ENCODE data around the gene MCF2L2.

MCF2L2 gene

GRCh38 chr3:183394150-183394549, 34.3 kb downstream of the MCF2L2 start:
- H3K27ac ChIP-seq, result no peak overlapping the region
- H3K36me3 ChIP-seq, result no peaks in the 10 kb centered on the region
- no peak for TF ChIP-seq Cebpa-rat (IDR thresholded peaks at IDR 0.05)
- H3K9ac ChIP-seq, result no peak overlapping the region
- no peak overlapping the region for H3K4me3 ChIP-seq
- peaks cover 0 to 8% (median 3%) of the 10 kb centered on the region in 10 experiments; a peak in 8 of 20 replicates for H3K4me1 ChIP-seq
- H3K27me3 ChIP-seq, result no peaks in the 10 kb centered on the region
- no peak overlapping the region for H3K4me2 ChIP-seq
- no peaks in the 10 kb centered on the region for H4K20me1 ChIP-seq
- no peaks in the 10 kb centered on the region for H3K9me3 ChIP-seq (replicated peaks in 1 of 11)

GRCh38 chr3:183393625-183394024, 34.8 kb downstream of the MCF2L2 start:
- no peaks in the 10 kb centered on the region for H3K36me3 ChIP-seq

GRCh38 chr3:183392186-183393034, 36.0 kb downstream of the MCF2L2 start:
- no peak for TF ChIP-seq Cebpa-rat (IDR thresholded peaks at IDR 0.05)
- H3K27ac ChIP-seq, result no peak overlapping the region
- H3K4me2 ChIP-seq, result peak overlapping the region in 6 of 11 experiments; percentile 1 to 53 (median 22); a peak in 5 of 22 replicates
- no peaks in the 10 kb centered on the region for H4K20me1 ChIP-seq
- H3K9me3 ChIP-seq (replicated peaks in 1 of 11), result no peaks in the 10 kb centered on the region
- H3K27me3 ChIP-seq, result no peaks in the 10 kb centered on the region
- H3K36me3 ChIP-seq, result no peaks in the 10 kb centered on the region
- H3K4me1 ChIP-seq, result peaks cover 0 to 8% (median 3%) of the 10 kb centered on the region in 10 experiments; a peak in 8 of 20 replicates
- H3K4me3 ChIP-seq, result no peak overlapping the region
- H3K9ac ChIP-seq, result no peak overlapping the region

More at GRCh38 chr3:183393625-183394024, 34.8 kb downstream of the MCF2L2 start:
- H3K27me3 ChIP-seq, result no peaks in the 10 kb centered on the region
- peaks cover 0 to 8% (median 3%) of the 10 kb centered on the region in 10 experiments; a peak in 8 of 20 replicates for H3K4me1 ChIP-seq
- H3K9ac ChIP-seq, result no peak overlapping the region
- H4K20me1 ChIP-seq, result no peaks in the 10 kb centered on the region
- H3K4me3 ChIP-seq, result no peak overlapping the region
- H3K4me2 ChIP-seq, result no peak overlapping the region
- no peaks in the 10 kb centered on the region for H3K9me3 ChIP-seq (replicated peaks in 1 of 11)
- TF ChIP-seq Cebpa-rat (IDR thresholded peaks at IDR 0.05), result no peak
- H3K27ac ChIP-seq, result no peak overlapping the region

- Histone ChIP-seq H3K4me2 (no peak overlapping the region), H3K4me1 (peaks cover 0 to 8% (median 3%) of the 10 kb centered on the region in 10 experiments; a peak in 8 of 20 replicates), H3K9me3 (replicated peaks in 1 of 11) (no peaks in the 10 kb centered on the region), H3K36me3 (no peaks in the 10 kb centered on the region), H3K27ac (no peak overlapping the region), H3K27me3 (no peaks in the 10 kb centered on the region), H4K20me1 (no peaks in the 10 kb centered on the region; a peak in 1 of 22 replicates), H3K4me3 (no peak overlapping the region), H3K9ac (no peak overlapping the region)
- TF ChIP-seq Cebpa-rat (IDR thresholded peaks at IDR 0.05), result no peak
Measured at GRCh38 chr3:183391460-183391859, 37.0 kb downstream of the MCF2L2 start.

- Histone ChIP-seq H3K4me3 (no peak overlapping the region), H3K9me3 (replicated peaks in 1 of 11) (no peaks in the 10 kb centered on the region), H3K9ac (no peak overlapping the region), H3K27ac (no peak overlapping the region), H3K4me2 (no peak overlapping the region), H3K36me3 (no peaks in the 10 kb centered on the region), H4K20me1 (no peaks in the 10 kb centered on the region; a peak in 1 of 22 replicates), H3K27me3 (no peaks in the 10 kb centered on the region), H3K4me1 (peaks cover 0 to 8% (median 3%) of the 10 kb centered on the region in 10 experiments; a peak in 9 of 20 replicates)
- no peak for TF ChIP-seq Cebpa-rat (IDR thresholded peaks at IDR 0.05)
Measured at GRCh38 chr3:183390844-183391243, 37.6 kb downstream of the MCF2L2 start.

GRCh38 chr3:183388213-183388895, 40.1 kb downstream of the MCF2L2 start:
- Histone ChIP-seq H3K4me1 (peaks cover 0 to 11% (median 3%) of the 10 kb centered on the region in 10 experiments; a peak in 10 of 20 replicates), H3K27me3 (no peaks in the 10 kb centered on the region), H3K4me2 (no peak overlapping the region), H4K20me1 (no peaks in the 10 kb centered on the region; a peak in 1 of 22 replicates), H3K36me3 (no peaks in the 10 kb centered on the region), H3K4me3 (no peak overlapping the region), H3K9me3 (replicated peaks in 1 of 11) (no peaks in the 10 kb centered on the region), H3K9ac (no peak overlapping the region), H3K27ac (no peak overlapping the region)
- TF ChIP-seq Cebpa-rat (IDR thresholded peaks at IDR 0.05), result 0 out of 22 replicates have a peak, but pooled peaks of 1 of the 11 experiments have one; percentile 12

- Histone ChIP-seq H3K4me2 (no peak overlapping the region), H3K4me1 (peaks cover 0 to 12% (median 3%) of the 10 kb centered on the region in 10 experiments; a peak in 11 of 20 replicates), H4K20me1 (no peaks in the 10 kb centered on the region; a peak in 1 of 22 replicates), H3K27me3 (no peaks in the 10 kb centered on the region), H3K36me3 (no peaks in the 10 kb centered on the region), H3K4me3 (no peak overlapping the region), H3K9ac (no peak overlapping the region), H3K9me3 (replicated peaks in 1 of 11) (no peaks in the 10 kb centered on the region), H3K27ac (no peak overlapping the region)
- no peak for TF ChIP-seq Cebpa-rat (IDR thresholded peaks at IDR 0.05)
Measured at GRCh38 chr3:183387797-183388196, 40.6 kb downstream of the MCF2L2 start.

- H3K4me3 ChIP-seq, result no peak overlapping the region
- H3K36me3 ChIP-seq, result no peaks in the 10 kb centered on the region
- no peaks in the 10 kb centered on the region for H3K9me3 ChIP-seq (replicated peaks in 1 of 11)
- H3K9ac ChIP-seq, result no peak overlapping the region
- no peak overlapping the region for H3K27ac ChIP-seq
- H4K20me1 ChIP-seq, result no peaks in the 10 kb centered on the region; a peak in 1 of 22 replicates
- H3K4me2 ChIP-seq, result no peak overlapping the region
- H3K27me3 ChIP-seq, result no peaks in the 10 kb centered on the region
- no peak for TF ChIP-seq Cebpa-rat (IDR thresholded peaks at IDR 0.05)
- H3K4me1 ChIP-seq, result peaks cover 0 to 18% (median 7%) of the 10 kb centered on the region in 10 experiments; a peak in 17 of 20 replicates
Measured at GRCh38 chr3:183386651-183387050, 41.8 kb downstream of the MCF2L2 start.

All from BLaER1 treated with 17β-estradiol and CSF1 and Interleukin-3, amounts not matched to agents 10 nM and 100 nM (cell line).